VCaP (cell line): ENCODE data around the gene SNAPC4.

Source experiments
- H3K27ac ChIP-seq: fragments of 450-650 bp; 2 replicates; pipeline ENCODE4 v1.5.1; 2017
- CTCF ChIP-seq: fragments of 450-650 bp; conservative IDR thresholded peaks from 2 replicates; pipeline ENCODE4 v1.5.1; 2017; ENCODE audit warnings: mild to moderate bottlenecking, moderate library complexity

SNAPC4 gene

GRCh38 chr9:136371533-136371880 is 28.5 kb downstream of the SNAPC4 start:
- no peak overlapping the region for H3K27ac ChIP-seq
- no peak for TF ChIP-seq CTCF

GRCh38 chr9:136370687-136371532 is 29.1 kb downstream of the SNAPC4 start:
- no peak for TF ChIP-seq CTCF

GRCh38 chr9:136370037-136370436 is 29.9 kb downstream of the SNAPC4 start:
- no peak overlapping the region for H3K27ac ChIP-seq

More at GRCh38 chr9:136370687-136371532, 29.1 kb downstream of the SNAPC4 start:
- no peak overlapping the region for H3K27ac ChIP-seq

GRCh38 chr9:136368190-136368589 is 31.8 kb downstream of the SNAPC4 start:
- TF ChIP-seq CTCF = no peak
- no peak overlapping the region for H3K27ac ChIP-seq

More at GRCh38 chr9:136370037-136370436, 29.9 kb downstream of the SNAPC4 start:
- no peak for TF ChIP-seq CTCF

- no peak overlapping the region for H3K27ac ChIP-seq
Observed at GRCh38 chr9:136367296-136368145, 32.4 kb downstream of the SNAPC4 start.

GRCh38 chr9:136366826-136367225 is 33.1 kb downstream of the SNAPC4 start:
- H3K27ac ChIP-seq = no peak overlapping the region
- TF ChIP-seq CTCF = no peak

More at GRCh38 chr9:136367296-136368145, 32.4 kb downstream of the SNAPC4 start:
- no peak for TF ChIP-seq CTCF

- no peak for TF ChIP-seq CTCF
Observed at GRCh38 chr9:136365775-136366222, 34.2 kb downstream of the SNAPC4 start.

More at GRCh38 chr9:136365775-136366222, 34.2 kb downstream of the SNAPC4 start:
- no peak overlapping the region for H3K27ac ChIP-seq
